ENCODE measurements around the gene NTM. TPM values are rescaled to one million over a fixed set of nuclear protein-coding genes. Genes with fewer than 3 reads are reported as not detected.

Gene NTM
- polyA plus RNA-seq, 1 donor (not counting 4 experiments of a cell fraction or from before 2014, with no cell fraction given) = 47.9 TPM

- Histone ChIP-seq H3K4me3 (ENCODE audit: control insufficient read depth in 2 of 3, extremely low read depth in 1 of 3, insufficient read depth in 2 of 3, low read depth in 1 of 3, low read length in 3 of 3) (no peak overlapping the region), H3K36me3 (ENCODE audit: control insufficient read depth in 2 of 2, extremely low read depth in 1 of 2, insufficient read depth in 2 of 2, low read length in 2 of 2) (no peaks in the 10 kb centered on the region), H3K9me1 (ENCODE audit: control insufficient read depth, extremely low read depth, insufficient read depth, low read length) (no peaks in the 10 kb centered on the region), H3K4me1 (ENCODE audit: control insufficient read depth, extremely low read depth, insufficient read depth, low read length) (no peaks in the 10 kb centered on the region), H3K4me2 (ENCODE audit: control insufficient read depth, extremely low read depth, insufficient read depth, low read depth, low read length) (no peak overlapping the region), H3K27me3 (ENCODE audit: control insufficient read depth, extremely low read depth, insufficient read depth, low read length) (no peaks in the 10 kb centered on the region), H3K9ac (ENCODE audit: control insufficient read depth, extremely low read depth, insufficient read depth, low read length) (no peak overlapping the region), H3K9me3 (ENCODE audit: control insufficient read depth, low read depth, low read length) (no peaks in the 10 kb centered on the region), H3K27ac (ENCODE audit: control insufficient read depth, insufficient read depth, low read length) (no peak overlapping the region), H3K79me2 (ENCODE audit: control insufficient read depth, insufficient read depth, low read length) (no peaks in the 10 kb centered on the region), H4K20me1 (ENCODE audit: control insufficient read depth, extremely low read depth, insufficient read depth, low read length) (no peaks in the 10 kb centered on the region), H2AFZ (ENCODE audit: control insufficient read depth, low read length) (no peak overlapping the region)
- DNase-seq (ENCODE audit: low read depth, low spot score) (no peak), FAIRE-seq (no peak)
- TF ChIP-seq EZH2 (IDR thresholded peaks at IDR 0.05; ENCODE audit: low read length) = no peak
- dilution Hi-C loops (cut with MboI; ENCODE audit: extremely low pct_ligation_motif_present, low sequenced_read_pairs) = no loop called here
These were observed 78.9 kb downstream of the NTM start for GRCh38 chr11:131449036-131450019.

DNA sequence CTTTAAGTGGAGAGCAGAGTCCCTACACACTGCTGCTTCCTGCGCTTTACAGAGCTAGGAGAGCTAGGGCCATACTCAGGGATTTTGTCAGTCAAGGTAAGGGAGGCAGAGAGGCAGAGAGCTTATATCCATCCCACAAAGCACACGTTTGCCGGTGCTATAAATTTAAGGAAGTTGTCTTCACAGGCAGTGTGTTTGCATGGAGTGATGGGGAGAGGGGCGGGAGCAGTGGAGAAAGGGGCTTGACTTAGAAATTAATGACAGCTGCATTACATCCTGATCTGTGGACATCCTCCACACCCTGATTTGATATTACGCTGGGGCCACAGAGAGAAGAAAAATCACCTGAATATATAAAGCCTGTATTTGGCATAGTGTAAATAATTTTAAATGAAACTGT lies 84.1 kb downstream of the NTM start:
- H3K9me1 ChIP-seq (ENCODE audit: control insufficient read depth, extremely low read depth, insufficient read depth, low read length) = no peaks in the 10 kb centered on the region
- no peak overlapping the region for H3K4me3 ChIP-seq (ENCODE audit: control insufficient read depth in 2 of 3, extremely low read depth in 1 of 3, insufficient read depth in 2 of 3, low read depth in 1 of 3, low read length in 3 of 3)
- no peak overlapping the region for H3K9ac ChIP-seq (ENCODE audit: control insufficient read depth, extremely low read depth, insufficient read depth, low read length)
- H2AFZ ChIP-seq (ENCODE audit: control insufficient read depth, low read length) = no peak overlapping the region
- TF ChIP-seq EZH2 (IDR thresholded peaks at IDR 0.05; ENCODE audit: low read length) = no peak
- TF ChIP-seq, protein P1, sequence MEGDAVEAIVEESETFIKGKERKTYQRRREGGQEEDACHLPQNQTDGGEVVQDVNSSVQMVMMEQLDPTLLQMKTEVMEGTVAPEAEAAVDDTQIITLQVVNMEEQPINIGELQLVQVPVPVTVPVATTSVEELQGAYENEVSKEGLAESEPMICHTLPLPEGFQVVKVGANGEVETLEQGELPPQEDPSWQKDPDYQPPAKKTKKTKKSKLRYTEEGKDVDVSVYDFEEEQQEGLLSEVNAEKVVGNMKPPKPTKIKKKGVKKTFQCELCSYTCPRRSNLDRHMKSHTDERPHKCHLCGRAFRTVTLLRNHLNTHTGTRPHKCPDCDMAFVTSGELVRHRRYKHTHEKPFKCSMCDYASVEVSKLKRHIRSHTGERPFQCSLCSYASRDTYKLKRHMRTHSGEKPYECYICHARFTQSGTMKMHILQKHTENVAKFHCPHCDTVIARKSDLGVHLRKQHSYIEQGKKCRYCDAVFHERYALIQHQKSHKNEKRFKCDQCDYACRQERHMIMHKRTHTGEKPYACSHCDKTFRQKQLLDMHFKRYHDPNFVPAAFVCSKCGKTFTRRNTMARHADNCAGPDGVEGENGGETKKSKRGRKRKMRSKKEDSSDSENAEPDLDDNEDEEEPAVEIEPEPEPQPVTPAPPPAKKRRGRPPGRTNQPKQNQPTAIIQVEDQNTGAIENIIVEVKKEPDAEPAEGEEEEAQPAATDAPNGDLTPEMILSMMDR (optimal IDR thresholded peaks at IDR 0.05 in 1 of 3, IDR thresholded peaks at IDR 0.05 in 1 of 3, conservative IDR thresholded peaks at IDR 0.05 in 1 of 3; ENCODE audit: extremely low read depth in 1 of 3, insufficient read depth in 2 of 3, low read length in 3 of 3) = no peak
- no peak for DNase-seq (ENCODE audit: low read depth, low spot score)
- no peak overlapping the region for H3K27ac ChIP-seq (ENCODE audit: control insufficient read depth, insufficient read depth, low read length)
- no peaks in the 10 kb centered on the region for H3K36me3 ChIP-seq (ENCODE audit: control insufficient read depth in 2 of 2, extremely low read depth in 1 of 2, insufficient read depth in 2 of 2, low read length in 2 of 2)
- H3K4me2 ChIP-seq (ENCODE audit: control insufficient read depth, extremely low read depth, insufficient read depth, low read depth, low read length) = no peak overlapping the region
- no peaks in the 10 kb centered on the region for H3K4me1 ChIP-seq (ENCODE audit: control insufficient read depth, extremely low read depth, insufficient read depth, low read length)
- dilution Hi-C loops (cut with MboI; ENCODE audit: extremely low pct_ligation_motif_present, low sequenced_read_pairs) = no loop called here
- no peaks in the 10 kb centered on the region for H4K20me1 ChIP-seq (ENCODE audit: control insufficient read depth, extremely low read depth, insufficient read depth, low read length)
- no peak for FAIRE-seq
- no peaks in the 10 kb centered on the region for H3K9me3 ChIP-seq (ENCODE audit: control insufficient read depth, low read depth, low read length)
- no peaks in the 10 kb centered on the region for H3K27me3 ChIP-seq (ENCODE audit: control insufficient read depth, extremely low read depth, insufficient read depth, low read length)
- H3K79me2 ChIP-seq (ENCODE audit: control insufficient read depth, insufficient read depth, low read length) = no peaks in the 10 kb centered on the region
